GM19372 (cell line): ENCODE data around the gene SLITRK3.
A peak's percentile ranks its signal among the peaks of the same experiment; 100 is the strongest.

Experiments used
- ATAC-seq: cut with Tn5 transposase; IDR thresholded peaks from one replicate; pipeline ENCODE4 v1.9.1; 2021; ENCODE audit warnings: mild to moderate bottlenecking, low read depth, moderate library complexity; ENCODE audit not compliant: unreplicated experiment

SLITRK3 gene

GRCh38 chr3:165195640-165196576 lies at the start of gene SLITRK3:
Gene SLITRK3 (minus strand): TSS chr3:165196384. CDS start chr3:165190830, 5,554 bp downstream.
- no peak for ATAC-seq

GRCh38 chr3:165243597-165243996 lies 47.4 kb upstream of the SLITRK3 start:
- ATAC-seq: no peak

GRCh38 chr3:165233501-165234195 lies 37.5 kb upstream of the SLITRK3 start:
- no peak for ATAC-seq

- ATAC-seq: no peak
Measured at GRCh38 chr3:165225604-165226003, 29.4 kb upstream of the SLITRK3 start.

GRCh38 chr3:165217739-165218138 lies 21.6 kb upstream of the SLITRK3 start:
- no peak for ATAC-seq

GRCh38 chr3:165212580-165212979 lies 16.4 kb upstream of the SLITRK3 start:
- no peak for ATAC-seq

GRCh38 chr3:165211721-165212120 lies 15.5 kb upstream of the SLITRK3 start:
- ATAC-seq: no peak

GRCh38 chr3:165210727-165211126 lies 14.5 kb upstream of the SLITRK3 start:
- ATAC-seq: no peak

GRCh38 chr3:165210132-165210531 lies 13.9 kb upstream of the SLITRK3 start:
- no peak for ATAC-seq

- peak; percentile 96 for ATAC-seq
Measured at GRCh38 chr3:165206454-165207266, 10.5 kb upstream of the SLITRK3 start.

GRCh38 chr3:165204445-165204844 lies 8.3 kb upstream of the SLITRK3 start:
- no peak for ATAC-seq

GRCh38 chr3:165202995-165203394 lies 6.8 kb upstream of the SLITRK3 start:
- no peak for ATAC-seq

GRCh38 chr3:165201964-165202363 lies 5.8 kb upstream of the SLITRK3 start:
- no peak for ATAC-seq

- ATAC-seq: no peak
Measured at GRCh38 chr3:165197481-165197800, 1.3 kb upstream of the SLITRK3 start.

GRCh38 chr3:165196577-165197480 lies 645 bp upstream of the SLITRK3 start:
- ATAC-seq: no peak

- ATAC-seq: no peak
Measured at GRCh38 chr3:165195241-165195639, 944 bp downstream of the SLITRK3 start.

- ATAC-seq: no peak
Measured at GRCh38 chr3:165194511-165195240, 1.5 kb downstream of the SLITRK3 start.

- ATAC-seq: no peak
Measured at GRCh38 chr3:165193366-165194254, 2.6 kb downstream of the SLITRK3 start.
